H1 (cell line): ENCODE results near the gene MCM5. TPM values are rescaled to one million over a fixed set of nuclear protein-coding genes. Genes with fewer than 3 reads are reported as not detected.

Source experiments
- CTCF ChIA-PET: fragments of 300-600 bp; sonication (Branson Sonifier 250); formaldehyde crosslinking; loops from one replicate; lab custom pipeline; 2021; ENCODE audit not compliant: partially characterized antibody; lab: Charles Lee
- POLR2A ChIA-PET: fragments of 300-600 bp; sonication (Branson Sonifier 250); formaldehyde crosslinking; loops from one replicate; lab custom pipeline; 2021; ENCODE audit warnings: inconsistent platforms; ENCODE audit not compliant: partially characterized antibody; lab: Charles Lee
- DNase-seq, 2 experiments: peaks; one replicate each; pipeline versions ENCODE4 v3.0.0 to v3.0.0-alpha.2; 2010 to 2022; ENCODE audit warnings: low spot score in 2 of 2, low read depth in 1 of 2, mixed read lengths in 1 of 2
- FAIRE-seq: peaks from 2 replicates; lab custom pipeline; 2011; peaks lifted over from hg19 to GRCh38; lab: Jason Lieb, UNC
- H2AFZ ChIP-seq: 2 replicates; pipeline ENCODE4 v1.8.1; 2012; ENCODE audit warnings: low read length, inconsistent platforms
- H2AK5ac ChIP-seq: 2 replicates; pipeline ENCODE4 v1.6.1; 2013; ENCODE audit warnings: low read depth, low read length
- H2BK120ac ChIP-seq: replicated peaks from 2 replicates; pipeline ENCODE3; 2013; ENCODE audit warnings: low read depth, low read length, inconsistent platforms
- H2BK12ac ChIP-seq: 2 replicates; pipeline ENCODE4 v1.6.1; 2013; ENCODE audit warnings: low read depth, low read length
- H2BK15ac ChIP-seq: 2 replicates; pipeline ENCODE4 v1.6.1; 2013; ENCODE audit warnings: low read length
- H2BK20ac ChIP-seq: 2 replicates; pipeline ENCODE4 v1.6.1; 2013; ENCODE audit warnings: low read length
- H2BK5ac ChIP-seq: 2 replicates; pipeline ENCODE4 v1.6.1; 2013; ENCODE audit warnings: low read depth, low read length
- H3K14ac ChIP-seq: 2 replicates; pipeline ENCODE4 v1.6.1; 2013; ENCODE audit warnings: inconsistent platforms; ENCODE audit not compliant: insufficient read length
- H3K18ac ChIP-seq: 2 replicates; pipeline ENCODE4 v1.6.1; 2013; ENCODE audit warnings: low read length; ENCODE audit errors: extremely low read depth
- H3K23ac ChIP-seq: 2 replicates; pipeline ENCODE4 v1.6.1; 2013; ENCODE audit warnings: inconsistent platforms; ENCODE audit not compliant: insufficient read length
- H3K23me2 ChIP-seq: 2 replicates; pipeline ENCODE4 v1.6.1; 2013; ENCODE audit warnings: low read depth, low read length
- H3K27ac ChIP-seq: 2 replicates; pipeline ENCODE4 v1.6.1; 2011; ENCODE audit warnings: low read depth, low read length, inconsistent platforms
- H3K27me3 ChIP-seq, 4 experiments: replicated peaks in 1 of 4; 1 replicate in 1 of 4; 2 replicates in 3 of 4; pipeline versions ENCODE4 v1.6.1 to v1.8.1; 2011 to 2013; ENCODE audit warnings: low read length in 3 of 4, mild to moderate bottlenecking in 3 of 4, inconsistent platforms in 2 of 4, mixed read lengths in 2 of 4, moderate library complexity in 1 of 4; ENCODE audit not compliant: control insufficient read depth in 3 of 4, insufficient read depth in 3 of 4; ENCODE audit errors: extremely low read depth in 1 of 4
- H3K36me3 ChIP-seq, 4 experiments: 2 replicates each; pipeline versions ENCODE4 v1.6.1 to v1.8.1; 2011 to 2013; ENCODE audit warnings: mild to moderate bottlenecking in 4 of 4, low read length in 3 of 4, moderate library complexity in 2 of 4, control low read depth in 1 of 4, inconsistent platforms in 1 of 4; ENCODE audit not compliant: insufficient read depth in 4 of 4, control insufficient read depth in 2 of 4
- H3K4ac ChIP-seq: replicated peaks from 2 replicates; pipeline ENCODE3; 2013; ENCODE audit warnings: low read length, low read depth, mixed read lengths, inconsistent platforms; ENCODE audit not compliant: insufficient read length
- H3K4me1 ChIP-seq, 4 experiments: replicated peaks in 1 of 4; 1 replicate in 1 of 4; 2 replicates in 3 of 4; pipeline versions ENCODE4 v1.6.1 to v1.8.1; 2011 to 2013; ENCODE audit warnings: low read length in 3 of 4, inconsistent platforms in 2 of 4, mixed read lengths in 1 of 4; ENCODE audit not compliant: insufficient read depth in 4 of 4, control insufficient read depth in 3 of 4
- H3K4me2 ChIP-seq, 2 experiments: 2 replicates each; pipeline versions ENCODE4 v1.6.1 to v1.8.1; 2011 to 2013; ENCODE audit warnings: low read depth in 2 of 2, low read length in 2 of 2, control low read depth in 1 of 2, inconsistent platforms in 1 of 2, mild to moderate bottlenecking in 1 of 2; ENCODE audit not compliant: insufficient read depth in 1 of 2
- H3K4me3 ChIP-seq, 4 experiments: fragments of 200-600, 300-600 bp in 1 of 4; sonication (generic), shearing (Covaris generic), sonication (Bioruptor Twin) in 1 of 4; 2 replicates each; pipeline versions ENCODE4 v1.5.1 to v1.8.1; 2011 to 2016; ENCODE audit warnings: low read length in 4 of 4, low read depth in 3 of 4, control low read depth in 2 of 4, inconsistent platforms in 2 of 4, mild to moderate bottlenecking in 2 of 4, mixed read lengths in 1 of 4, moderate library complexity in 1 of 4; ENCODE audit not compliant: insufficient read depth in 2 of 4; ENCODE audit errors: extremely low read depth in 1 of 4
- H3K56ac ChIP-seq: replicated peaks from 2 replicates; pipeline ENCODE3; 2013; ENCODE audit warnings: low read depth, mild to moderate bottlenecking, mixed read lengths, low read length, inconsistent platforms; ENCODE audit not compliant: insufficient read length
- H3K79me1 ChIP-seq: 2 replicates; pipeline ENCODE4 v1.6.1; 2013; ENCODE audit warnings: low read depth, low read length, control low read depth
- H3K79me2 ChIP-seq, 2 experiments: 2 replicates each; pipeline versions ENCODE4 v1.6.1 to v1.8.1; 2012 to 2013; ENCODE audit warnings: low read length in 2 of 2, mild to moderate bottlenecking in 2 of 2, inconsistent platforms in 1 of 2; ENCODE audit not compliant: insufficient read depth in 2 of 2, control insufficient read depth in 1 of 2
- H3K9ac ChIP-seq, 4 experiments: replicated peaks in 1 of 4; 1 replicate in 1 of 4; 2 replicates in 3 of 4; pipeline versions ENCODE4 v1.6.1 to v1.8.1; 2011 to 2013; ENCODE audit warnings: low read depth in 3 of 4, low read length in 3 of 4, control low read depth in 2 of 4, mild to moderate bottlenecking in 2 of 4, moderate library complexity in 2 of 4, inconsistent platforms in 1 of 4; ENCODE audit errors: extremely low read depth in 1 of 4
- H3K9me3 ChIP-seq, 2 experiments: 2 replicates each; pipeline versions ENCODE4 v1.6.1 to v1.8.1; 2012 to 2013; ENCODE audit warnings: mild to moderate bottlenecking in 2 of 2, moderate library complexity in 2 of 2, control low read depth in 1 of 2, inconsistent platforms in 1 of 2, low read depth in 1 of 2, low read length in 1 of 2, mixed read lengths in 1 of 2; ENCODE audit not compliant: insufficient read depth in 2 of 2
- H4K20me1 ChIP-seq, 2 experiments: replicated peaks in 1 of 2; 2 replicates each; pipeline versions ENCODE3 to v1.8.1; 2011 to 2013; ENCODE audit warnings: inconsistent platforms in 2 of 2, low read length in 2 of 2, mild to moderate bottlenecking in 1 of 2; ENCODE audit not compliant: insufficient read depth in 2 of 2, control insufficient read depth in 1 of 2
- H4K5ac ChIP-seq: 2 replicates; pipeline ENCODE4 v1.6.1; 2013; ENCODE audit warnings: low read length, low read depth, mixed read lengths, inconsistent platforms; ENCODE audit not compliant: insufficient read length
- H4K8ac ChIP-seq: 2 replicates; pipeline ENCODE4 v1.8.0; 2013; ENCODE audit warnings: mild to moderate bottlenecking, moderate library complexity, low read length, inconsistent platforms; ENCODE audit not compliant: insufficient read depth; ENCODE audit errors: extremely low read depth
- H4K91ac ChIP-seq: replicated peaks from 2 replicates; pipeline ENCODE3; 2013; ENCODE audit warnings: low read length, mixed read lengths, inconsistent platforms; ENCODE audit not compliant: insufficient read length
- TEAD4 ChIP-seq: IDR thresholded peaks from 2 replicates; pipeline ENCODE4 v1.6.1; 2012; ENCODE audit warnings: low read depth, low read length, inconsistent platforms, mixed read lengths
- WGBS, 2 experiments: shearing (Covaris generic) in 1 of 2; methylation state at CpG; one replicate each; pipeline versions ENCODE4 v1.1.6 to v1.1.7; 2013 to 2015; ENCODE audit warnings: low lambda C conversion rate in 2 of 2, mixed read lengths in 2 of 2, inconsistent platforms in 1 of 2, low coverage in 1 of 2, missing lambda C conversion rate in 1 of 2; ENCODE audit not compliant: insufficient replicate concordance in 2 of 2, insufficient coverage in 1 of 2, insufficient read length in 1 of 2; ENCODE audit errors: extremely low coverage in 1 of 2, missing lambda C conversion rate in 1 of 2; 5-methylcytosine and 5-hydroxymethylcytosine counted together
- polyA plus RNA-seq, 7 experiments: library from polyadenylated mRNA; depleted of rRNA in 3 of 7; stranded (reverse) in 5 of 7; unstranded in 2 of 7; fragments of >200 nt in 5 of 7; fragments of 200-250 nt in 2 of 7; gene quantifications; 1 replicate in 5 of 7; 2 replicates in 1 of 7; 4 replicates in 1 of 7; pipeline versions ENCODE4 v1.2.1 to v1.2.3, GENCODE V29; 2011 to 2013; ENCODE audit warnings: missing spikeins in 2 of 7, mixed read lengths in 2 of 7
- total RNA-seq: library from RNA; stranded (reverse); fragmentation: NEBNext Ultra II Directional; extraction: Animal tissue kit (Norgen Biotek cat#: 25700); gene quantifications from 2 replicates; pipeline ENCODE4 v1.2.1, GENCODE V29; 2021

Gene MCM5
- total and polyA plus RNA-seq, 2 of the 8 experiments (the other 6 are each of a cell fraction or from before 2014, with no cell fraction given): 210 to 305 TPM

DNA sequence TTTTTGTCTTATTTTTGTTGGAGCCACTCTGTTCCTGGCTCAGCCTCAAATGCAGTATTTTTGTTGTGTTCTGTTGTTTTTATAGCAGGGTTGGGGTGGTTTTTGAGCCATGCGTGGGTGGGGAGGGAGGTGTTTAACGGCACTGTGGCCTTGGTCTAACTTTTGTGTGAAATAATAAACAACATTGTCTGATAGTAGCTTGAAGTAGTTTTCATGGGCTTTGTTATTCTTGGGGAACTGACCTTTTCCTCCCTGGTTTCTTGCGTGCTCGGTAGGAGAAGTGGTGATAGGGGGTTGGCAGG, 6.0 kb upstream of the MCM5 start:
- Histone ChIP-seq H3K36me3 (peaks cover 0 to 8% (median 3%) of the 10 kb centered on the region in 4 experiments; a peak in 7 of 8 replicates), H2BK20ac (no peak overlapping the region), H4K20me1 (no peaks in the 10 kb centered on the region), H3K14ac (no peak overlapping the region), H3K9ac (no peak overlapping the region), H3K23ac (no peak overlapping the region), H3K4me1 (peaks cover 0 to 3% (median 0%) of the 10 kb centered on the region in 4 experiments; a peak in 2 of 7 replicates), H2BK5ac (no peak overlapping the region), H2AFZ (no peak overlapping the region), H4K8ac (no peak overlapping the region), H3K18ac (no peak overlapping the region), H3K23me2 (no peaks in the 10 kb centered on the region), H2AK5ac (no peak overlapping the region), H3K9me3 (no peaks in the 10 kb centered on the region), H4K91ac (no peak overlapping the region), H3K27ac (no peak overlapping the region), H3K79me1 (no peaks in the 10 kb centered on the region), H3K4me3 (no peak overlapping the region), H3K27me3 (no peaks in the 10 kb centered on the region), H2BK120ac (no peak overlapping the region), H3K56ac (no peak overlapping the region), H2BK12ac (no peak overlapping the region), H3K79me2 (no peaks in the 10 kb centered on the region), H4K5ac (no peak overlapping the region), H3K4me2 (no peak overlapping the region), H3K4ac (no peak overlapping the region), H2BK15ac (no peak overlapping the region)
- WGBS, 2 experiments: 80% methylated on average over 4 of the region's 4 CpGs; no CpG with 5 or more reads in 1 of the 2 experiments
- ChIA-PET POLR2A (interaction anchor here (0.6 to 57.4 kb wide), 4 partner anchors 2 to 117 kb away, joined by 3 to 1995 read pairs (median 999); partner anchors contain the start of genes HMOX1 and MCM5), CTCF (interaction anchor here (0.7 to 1.4 kb wide), 3 partner anchors 32 to 37 kb away, joined by 3 to 4 read pairs (median 3); no protein-coding TSS in a partner anchor)
- no peak for FAIRE-seq
- no peak for TF ChIP-seq TEAD4
- no peak for DNase-seq
